Thyroid gland (tissue), 4 donors: Measurements from ENCODE around the gene AK3. TPM values are rescaled to one million over a fixed set of nuclear protein-coding genes. Genes with fewer than 3 reads are reported as not detected.

ENCODE experiments used
- DNase-seq, 2 donors: peaks; one replicate each; pipeline ENCODE4 v3.0.0-alpha.2; 2019
- H3K27ac ChIP-seq, 3 donors: fragments of 200-600 bp; sonication (generic); 1 replicate in 2 of 3; 2 replicates in 1 of 3; pipeline ENCODE4 v1.5.1; 2016 to 2019; ENCODE audit warnings: mild to moderate bottlenecking in 1 of 3, moderate library complexity in 1 of 3
- H3K27me3 ChIP-seq: fragments of 200-600 bp; sonication (generic); one replicate; pipeline ENCODE4 v1.5.1; 2019
- H3K36me3 ChIP-seq, 2 donors: fragments of 200-600 bp; sonication (generic); one replicate each; pipeline ENCODE4 v1.5.1; 2016 to 2019
- H3K4me1 ChIP-seq, 2 donors: fragments of 200-600 bp; sonication (generic); one replicate each; pipeline ENCODE4 v1.5.1; 2017 to 2019
- H3K4me3 ChIP-seq, 3 donors: fragments of 200-600 bp; sonication (generic); replicated peaks in 1 of 3; 1 replicate in 2 of 3; 2 replicates in 1 of 3; pipeline ENCODE4 v1.5.1; 2016; ENCODE audit warnings: mild to moderate bottlenecking in 1 of 3
- H3K9me3 ChIP-seq: fragments of 200-600 bp; sonication (generic); one replicate; pipeline ENCODE4 v1.5.1; 2017
- POLR2A ChIP-seq, 2 donors: fragments of 450-650 bp; IDR thresholded peaks; one replicate each; pipeline ENCODE4 v1.6.1; 2017; ENCODE audit warnings: antibody characterized with exemption in 2 of 2, mild to moderate bottlenecking in 2 of 2, moderate library complexity in 1 of 2
- WGBS, 2 donors: methylation state at CpG; one replicate each; pipeline ENCODE4 v1.1.5; 2017; 5-methylcytosine and 5-hydroxymethylcytosine counted together
- intact Hi-C: fragments of 100-400 bp; cut with DNase I; formaldehyde crosslinking; loops from one replicate; pipeline ENCODE4 v1.15.1; 2023
- total RNA-seq, 4 donors: library from RNA; depleted of rRNA; stranded (reverse); fragments of >200 nt; gene quantifications; one replicate each; pipeline ENCODE4 v1.2.3, GENCODE V29; 2016
- TF ChIP-seq, protein P1 (sequence below), 6 experiments: fragments of 200-600 bp in 3 of 6; fragments of 450-650 bp in 3 of 6; sonication (generic) in 3 of 6; IDR thresholded peaks; one replicate each; pipeline ENCODE4 v1.5.1; 2016 to 2019; ENCODE audit warnings: antibody characterized with exemption in 6 of 6, mild to moderate bottlenecking in 2 of 6, inconsistent platforms in 1 of 6, moderate library complexity in 1 of 6

Gene AK3
- total RNA-seq, 4 donors from 2014 or later = 90.1 to 101 (median 92.7) TPM

DNA sequence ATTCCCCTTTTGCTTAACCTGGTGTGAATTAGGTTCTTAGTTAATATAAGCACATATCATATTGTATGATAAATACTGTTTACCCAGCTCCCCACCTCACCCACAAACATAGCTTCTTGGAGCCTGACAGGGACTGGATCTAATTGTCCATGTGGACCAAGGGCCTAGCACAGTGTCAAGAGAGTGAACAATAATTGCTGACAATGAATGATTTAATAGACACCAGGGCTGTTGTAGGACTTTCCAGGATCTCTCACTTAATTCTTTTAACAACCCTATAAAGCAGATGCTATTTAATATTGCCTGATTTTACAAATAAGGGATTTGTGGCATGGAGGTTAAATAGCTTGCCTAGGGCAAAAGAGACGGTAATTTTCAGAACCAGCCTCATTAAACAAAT lies 24.8 kb downstream of the AK3 start:
- intact Hi-C loops = no loop called here
- Histone ChIP-seq H3K4me1 (no peaks in the 10 kb centered on the region), H3K36me3 (peaks cover 25 to 32% of the 10 kb centered on the region in 2 donors), H3K27me3 (no peaks in the 10 kb centered on the region), H3K27ac (no peak overlapping the region), H3K4me3 (no peak overlapping the region), H3K9me3 (no peaks in the 10 kb centered on the region)
- WGBS, 2 donors = 92 to 97% methylated on average over 1 of the region's 1 CpG
- no peak for TF ChIP-seq POLR2A (IDR thresholded peaks at IDR 0.05)
- TF ChIP-seq, protein P1, sequence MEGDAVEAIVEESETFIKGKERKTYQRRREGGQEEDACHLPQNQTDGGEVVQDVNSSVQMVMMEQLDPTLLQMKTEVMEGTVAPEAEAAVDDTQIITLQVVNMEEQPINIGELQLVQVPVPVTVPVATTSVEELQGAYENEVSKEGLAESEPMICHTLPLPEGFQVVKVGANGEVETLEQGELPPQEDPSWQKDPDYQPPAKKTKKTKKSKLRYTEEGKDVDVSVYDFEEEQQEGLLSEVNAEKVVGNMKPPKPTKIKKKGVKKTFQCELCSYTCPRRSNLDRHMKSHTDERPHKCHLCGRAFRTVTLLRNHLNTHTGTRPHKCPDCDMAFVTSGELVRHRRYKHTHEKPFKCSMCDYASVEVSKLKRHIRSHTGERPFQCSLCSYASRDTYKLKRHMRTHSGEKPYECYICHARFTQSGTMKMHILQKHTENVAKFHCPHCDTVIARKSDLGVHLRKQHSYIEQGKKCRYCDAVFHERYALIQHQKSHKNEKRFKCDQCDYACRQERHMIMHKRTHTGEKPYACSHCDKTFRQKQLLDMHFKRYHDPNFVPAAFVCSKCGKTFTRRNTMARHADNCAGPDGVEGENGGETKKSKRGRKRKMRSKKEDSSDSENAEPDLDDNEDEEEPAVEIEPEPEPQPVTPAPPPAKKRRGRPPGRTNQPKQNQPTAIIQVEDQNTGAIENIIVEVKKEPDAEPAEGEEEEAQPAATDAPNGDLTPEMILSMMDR (IDR thresholded peaks at IDR 0.05) = no peak
- no peak for DNase-seq

GRCh38 chr9:4714266-4715016 lies 26.6 kb downstream of the AK3 start:
- Histone ChIP-seq H3K27ac (no peak overlapping the region), H3K9me3 (no peaks in the 10 kb centered on the region), H3K4me3 (no peak overlapping the region), H3K27me3 (no peaks in the 10 kb centered on the region), H3K4me1 (no peaks in the 10 kb centered on the region), H3K36me3 (peaks cover 25 to 32% of the 10 kb centered on the region in 2 donors)
- no peak for TF ChIP-seq POLR2A (IDR thresholded peaks at IDR 0.05)
- TF ChIP-seq, protein P1 (IDR thresholded peaks at IDR 0.05) = no peak
- intact Hi-C loops = no loop called here
- DNase-seq = no peak
- WGBS, 2 donors = 92 to 93% methylated on average over 9 of the region's 9 CpGs

DNA sequence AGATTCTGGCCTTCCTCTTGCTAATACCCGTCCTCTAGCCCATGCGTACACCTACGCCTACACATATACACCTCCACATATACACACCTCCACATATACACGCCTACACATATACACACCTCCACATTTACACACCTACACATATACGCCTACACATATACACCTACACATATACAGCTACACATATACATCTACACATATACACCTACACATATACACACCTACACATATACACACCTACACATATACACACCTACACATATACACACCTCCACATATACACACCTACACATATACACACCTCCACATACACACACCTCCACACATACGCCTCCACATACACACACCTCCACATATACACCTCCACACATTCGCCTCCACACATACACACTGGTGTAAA lies 27.2 kb downstream of the AK3 start:
- H3K27me3 ChIP-seq = no peaks in the 10 kb centered on the region
- no peak overlapping the region for H3K4me3 ChIP-seq
- TF ChIP-seq, protein P1 (IDR thresholded peaks at IDR 0.05) = no peak
- no peak for TF ChIP-seq POLR2A (IDR thresholded peaks at IDR 0.05)
- 56 to 64% methylated on average over 7 of the region's 7 CpGs for WGBS, 2 donors
- intact Hi-C loops = no loop called here
- H3K36me3 ChIP-seq = peaks cover 24 to 29% of the 10 kb centered on the region in 2 donors
- no peak for DNase-seq
- no peaks in the 10 kb centered on the region for H3K9me3 ChIP-seq
- no peaks in the 10 kb centered on the region for H3K4me1 ChIP-seq
- H3K27ac ChIP-seq = no peak overlapping the region

- H3K4me1 ChIP-seq = no peaks in the 10 kb centered on the region
- peaks cover 0 to 9% of the 10 kb centered on the region in 2 donors for H3K36me3 ChIP-seq
- TF ChIP-seq, protein P1 (IDR thresholded peaks at IDR 0.05) = no peak
- TF ChIP-seq POLR2A (IDR thresholded peaks at IDR 0.05) = no peak
- no peak overlapping the region for H3K27ac ChIP-seq
- H3K4me3 ChIP-seq = no peak overlapping the region
- DNase-seq = no peak
- no peaks in the 10 kb centered on the region for H3K9me3 ChIP-seq
- intact Hi-C loops = no loop called here
- no peaks in the 10 kb centered on the region for H3K27me3 ChIP-seq
Measured at GRCh38 chr9:4709380-4709779, 31.6 kb downstream of the AK3 start.

GRCh38 chr9:4706971-4707622 lies 33.9 kb downstream of the AK3 start:
- no peak overlapping the region for H3K4me3 ChIP-seq
- TF ChIP-seq POLR2A (IDR thresholded peaks at IDR 0.05) = no peak
- TF ChIP-seq, protein P1 (IDR thresholded peaks at IDR 0.05) = no peak
- H3K27me3 ChIP-seq = no peaks in the 10 kb centered on the region
- no peaks in the 10 kb centered on the region for H3K4me1 ChIP-seq
- no peak overlapping the region for H3K27ac ChIP-seq
- WGBS, 2 donors = 75 to 87% methylated on average over 4 of the region's 4 CpGs
- H3K9me3 ChIP-seq = no peaks in the 10 kb centered on the region
- DNase-seq = no peak
- peaks cover 0 to 16% of the 10 kb centered on the region in 2 donors for H3K36me3 ChIP-seq
- intact Hi-C loops = no loop called here
